ENCODE data around the gene SSBP3.

GRCh38 chr1:54408147-54409066, 2.2 kb upstream of the SSBP3 start:
- no peak for TF ChIP-seq CTCF (IDR thresholded peaks at IDR 0.05)
- TF ChIP-seq POLR2A (IDR thresholded peaks at IDR 0.05): no peak
- TF ChIP-seq EP300 (IDR thresholded peaks at IDR 0.05): no peak
